K562 (cell line): ENCODE measurements around the gene TBC1D17. TPM values are rescaled to one million over a fixed set of nuclear protein-coding genes. Genes with fewer than 3 reads are reported as not detected.
A peak's percentile ranks its signal among the peaks of the same experiment; 100 is the strongest.

ENCODE experiments used
- MCM2 ChIP-seq: fragments of 450-650 bp; IDR thresholded peaks from 2 replicates; pipeline ENCODE4 v1.6.1; 2017; ENCODE audit warnings: low read depth, mild to moderate bottlenecking
- NFIC ChIP-seq: fragments of 450-650 bp; IDR thresholded peaks from 2 replicates; pipeline ENCODE4 v1.6.1; 2017; ENCODE audit warnings: mild to moderate bottlenecking, inconsistent platforms
- POLR3G ChIP-seq: IDR thresholded peaks from 2 replicates; pipeline ENCODE4 v1.6.1; 2011; ENCODE audit not compliant: insufficient read length, insufficient replicate concordance; ENCODE audit errors: extremely low read depth
- TEAD4 ChIP-seq, 2 experiments: sonication (generic) in 1 of 2; formaldehyde crosslinking in 1 of 2; IDR thresholded peaks; 2 replicates each; pipeline versions ENCODE4 v1.6.1 to v1.8.0; 2012 to 2022; ENCODE audit warnings: borderline replicate concordance in 1 of 2, inconsistent platforms in 1 of 2, low read length in 1 of 2, mild to moderate bottlenecking in 1 of 2, missing genetic modification reagents in 1 of 2
- polyA plus RNA-seq, 8 experiments: library from polyadenylated mRNA; depleted of rRNA in 4 of 8; stranded (reverse) in 5 of 8; unstranded in 3 of 8; fragments of >200 nt; fragmentation: Nextera tagmentation in 2 of 8; fragmentation: Illumina TruSeq in 1 of 8; extraction: Ambion mirVana in 2 of 8; extraction: Trizol in 1 of 8; gene quantifications; 2 replicates each; pipeline versions ENCODE4 v1.2.1 to v1.2.3, GENCODE V29; 2011 to 2014; ENCODE audit warnings: inconsistent platforms in 1 of 8, missing spikeins in 1 of 8
- total RNA-seq, 7 experiments: library from RNA; depleted of rRNA in 6 of 7; stranded (reverse); fragments of >200 nt in 6 of 7; fragmentation: Illumina TruSeq in 2 of 7; extraction: Trizol in 2 of 7; gene quantifications; 2 replicates each; pipeline versions ENCODE4 v1.2.1 to v1.2.3, GENCODE V29; 2011 to 2021; ENCODE audit warnings: low replicate concordance in 1 of 7
- TF ChIP-seq, protein P1 (sequence below): fragments of 450-650 bp; IDR thresholded peaks from 2 replicates; pipeline ENCODE4 v1.6.1; 2018; ENCODE audit warnings: mild to moderate bottlenecking, low read depth; ENCODE audit not compliant: partially characterized antibody
- TF ChIP-seq, protein P2 (sequence below): fragments of 250-450 bp; sonication (Bioruptor Pico); IDR thresholded peaks from 2 replicates; pipeline ENCODE4 v1.4.0; 2020
- TF ChIP-seq, protein P3 (sequence below): fragments of 450-650 bp; formaldehyde crosslinking; IDR thresholded peaks from 2 replicates; pipeline ENCODE4 v1.4.0; 2022; ENCODE audit warnings: missing genetic modification characterization
- TF ChIP-seq, protein P4 (sequence below): fragments of 250-450 bp; sonication (Bioruptor Pico); IDR thresholded peaks from 2 replicates; pipeline ENCODE4 v1.8.0; 2022; ENCODE audit warnings: inconsistent platforms, mild to moderate bottlenecking, moderate library complexity, borderline replicate concordance

TBC1D17 gene
- total and polyA plus RNA-seq, 9 of the 15 experiments (the other 6 are each of a cell fraction or from before 2014, with no cell fraction given) = 0.42 to 16.0 (median 3.8) TPM

DNA sequence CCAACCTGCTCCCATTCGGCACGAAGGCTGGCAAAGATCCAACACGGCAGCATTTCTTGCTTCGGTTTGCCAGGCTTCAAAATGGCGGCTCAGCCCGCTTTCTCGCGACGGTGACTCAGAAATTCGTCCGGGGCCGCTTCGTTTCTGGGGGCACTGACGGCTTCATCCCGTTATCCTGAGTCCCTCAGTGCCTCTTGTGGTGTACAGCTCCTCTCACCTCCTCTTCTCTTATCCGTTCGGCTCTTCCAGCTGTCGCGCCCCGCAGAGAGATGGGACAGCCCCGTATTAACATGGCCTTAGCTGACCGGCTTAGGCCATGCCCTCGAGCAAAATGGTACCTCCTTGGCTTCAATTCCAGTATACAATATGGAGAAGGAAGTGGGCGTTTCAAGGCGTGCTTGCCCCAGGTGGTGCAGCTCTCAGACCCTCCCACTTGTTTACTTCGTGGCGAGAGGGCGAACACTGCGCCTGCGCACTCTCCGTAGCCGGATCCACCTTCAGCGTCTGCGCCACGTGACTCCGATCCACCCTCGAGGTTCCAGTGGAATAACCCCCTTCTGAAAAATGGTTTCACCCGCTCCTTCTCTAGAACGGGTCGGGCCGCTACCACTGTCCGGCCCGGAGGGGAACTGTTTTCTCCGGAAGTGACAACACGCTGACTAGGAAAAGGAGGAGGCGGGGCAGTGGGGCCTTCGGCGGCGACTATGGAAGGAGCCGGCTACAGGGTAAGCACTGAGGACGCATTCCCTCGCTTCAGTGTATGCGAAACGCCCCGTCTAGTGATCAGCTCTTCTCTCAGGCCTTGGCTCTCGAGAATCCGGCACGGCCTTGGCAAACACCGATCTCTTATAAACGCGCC is at the start of gene TBC1D17, which contains the start of gene AKT1S1 (continued):
- TF ChIP-seq, protein P1, sequence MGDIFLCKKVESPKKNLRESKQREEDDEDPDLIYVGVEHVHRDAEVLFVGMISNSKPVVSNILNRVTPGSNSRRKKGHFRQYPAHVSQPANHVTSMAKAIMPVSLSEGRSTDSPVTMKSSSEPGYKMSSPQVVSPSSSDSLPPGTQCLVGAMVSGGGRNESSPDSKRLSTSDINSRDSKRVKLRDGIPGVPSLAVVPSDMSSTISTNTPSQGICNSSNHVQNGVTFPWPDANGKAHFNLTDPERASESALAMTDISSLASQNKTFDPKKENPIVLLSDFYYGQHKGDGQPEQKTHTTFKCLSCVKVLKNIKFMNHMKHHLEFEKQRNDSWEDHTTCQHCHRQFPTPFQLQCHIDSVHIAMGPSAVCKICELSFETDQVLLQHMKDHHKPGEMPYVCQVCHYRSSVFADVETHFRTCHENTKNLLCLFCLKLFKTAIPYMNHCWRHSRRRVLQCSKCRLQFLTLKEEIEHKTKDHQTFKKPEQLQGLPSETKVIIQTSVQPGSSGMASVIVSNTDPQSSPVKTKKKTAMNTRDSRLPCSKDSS = no peak
- TF ChIP-seq, protein P2, sequence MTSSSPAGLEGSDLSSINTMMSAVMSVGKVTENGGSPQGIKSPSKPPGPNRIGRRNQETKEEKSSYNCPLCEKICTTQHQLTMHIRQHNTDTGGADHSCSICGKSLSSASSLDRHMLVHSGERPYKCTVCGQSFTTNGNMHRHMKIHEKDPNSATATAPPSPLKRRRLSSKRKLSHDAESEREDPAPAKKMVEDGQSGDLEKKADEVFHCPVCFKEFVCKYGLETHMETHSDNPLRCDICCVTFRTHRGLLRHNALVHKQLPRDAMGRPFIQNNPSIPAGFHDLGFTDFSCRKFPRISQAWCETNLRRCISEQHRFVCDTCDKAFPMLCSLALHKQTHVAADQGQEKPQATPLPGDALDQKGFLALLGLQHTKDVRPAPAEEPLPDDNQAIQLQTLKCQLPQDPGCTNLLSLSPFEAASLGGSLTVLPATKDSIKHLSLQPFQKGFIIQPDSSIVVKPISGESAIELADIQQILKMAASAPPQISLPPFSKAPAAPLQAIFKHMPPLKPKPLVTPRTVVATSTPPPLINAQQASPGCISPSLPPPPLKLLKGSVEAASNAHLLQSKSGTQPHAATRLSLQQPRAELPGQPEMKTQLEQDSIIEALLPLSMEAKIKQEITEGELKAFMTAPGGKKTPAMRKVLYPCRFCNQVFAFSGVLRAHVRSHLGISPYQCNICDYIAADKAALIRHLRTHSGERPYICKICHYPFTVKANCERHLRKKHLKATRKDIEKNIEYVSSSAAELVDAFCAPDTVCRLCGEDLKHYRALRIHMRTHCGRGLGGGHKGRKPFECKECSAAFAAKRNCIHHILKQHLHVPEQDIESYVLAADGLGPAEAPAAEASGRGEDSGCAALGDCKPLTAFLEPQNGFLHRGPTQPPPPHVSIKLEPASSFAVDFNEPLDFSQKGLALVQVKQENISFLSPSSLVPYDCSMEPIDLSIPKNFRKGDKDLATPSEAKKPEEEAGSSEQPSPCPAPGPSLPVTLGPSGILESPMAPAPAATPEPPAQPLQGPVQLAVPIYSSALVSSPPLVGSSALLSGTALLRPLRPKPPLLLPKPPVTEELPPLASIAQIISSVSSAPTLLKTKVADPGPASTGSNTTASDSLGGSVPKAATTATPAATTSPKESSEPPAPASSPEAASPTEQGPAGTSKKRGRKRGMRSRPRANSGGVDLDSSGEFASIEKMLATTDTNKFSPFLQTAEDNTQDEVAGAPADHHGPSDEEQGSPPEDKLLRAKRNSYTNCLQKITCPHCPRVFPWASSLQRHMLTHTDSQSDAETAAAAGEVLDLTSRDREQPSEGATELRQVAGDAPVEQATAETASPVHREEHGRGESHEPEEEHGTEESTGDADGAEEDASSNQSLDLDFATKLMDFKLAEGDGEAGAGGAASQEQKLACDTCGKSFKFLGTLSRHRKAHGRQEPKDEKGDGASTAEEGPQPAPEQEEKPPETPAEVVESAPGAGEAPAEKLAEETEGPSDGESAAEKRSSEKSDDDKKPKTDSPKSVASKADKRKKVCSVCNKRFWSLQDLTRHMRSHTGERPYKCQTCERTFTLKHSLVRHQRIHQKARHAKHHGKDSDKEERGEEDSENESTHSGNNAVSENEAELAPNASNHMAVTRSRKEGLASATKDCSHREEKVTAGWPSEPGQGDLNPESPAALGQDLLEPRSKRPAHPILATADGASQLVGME (CRISPR knock-in tag) = no peak
- peak; percentile 37; the same call in 1 of the 2 replicates for TF ChIP-seq TEAD4 (IDR thresholded peaks at IDR 0.05; ENCODE audit: low read length)
- no peak for TF ChIP-seq TEAD4 (CRISPR knock-in tag; IDR thresholded peaks at IDR 0.05; ENCODE audit: borderline replicate concordance)
- no peak for TF ChIP-seq POLR3G
- TF ChIP-seq, protein P3, sequence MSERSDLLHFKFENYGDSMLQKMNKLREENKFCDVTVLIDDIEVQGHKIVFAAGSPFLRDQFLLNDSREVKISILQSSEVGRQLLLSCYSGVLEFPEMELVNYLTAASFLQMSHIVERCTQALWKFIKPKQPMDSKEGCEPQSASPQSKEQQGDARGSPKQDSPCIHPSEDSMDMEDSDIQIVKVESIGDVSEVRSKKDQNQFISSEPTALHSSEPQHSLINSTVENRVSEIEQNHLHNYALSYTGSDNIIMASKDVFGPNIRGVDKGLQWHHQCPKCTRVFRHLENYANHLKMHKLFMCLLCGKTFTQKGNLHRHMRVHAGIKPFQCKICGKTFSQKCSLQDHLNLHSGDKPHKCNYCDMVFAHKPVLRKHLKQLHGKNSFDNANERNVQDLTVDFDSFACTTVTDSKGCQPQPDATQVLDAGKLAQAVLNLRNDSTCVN (CRISPR knock-in tag) = no peak
- TF ChIP-seq NFIC = peak; percentile 99
- no peak for TF ChIP-seq MCM2
- TF ChIP-seq, protein P4, sequence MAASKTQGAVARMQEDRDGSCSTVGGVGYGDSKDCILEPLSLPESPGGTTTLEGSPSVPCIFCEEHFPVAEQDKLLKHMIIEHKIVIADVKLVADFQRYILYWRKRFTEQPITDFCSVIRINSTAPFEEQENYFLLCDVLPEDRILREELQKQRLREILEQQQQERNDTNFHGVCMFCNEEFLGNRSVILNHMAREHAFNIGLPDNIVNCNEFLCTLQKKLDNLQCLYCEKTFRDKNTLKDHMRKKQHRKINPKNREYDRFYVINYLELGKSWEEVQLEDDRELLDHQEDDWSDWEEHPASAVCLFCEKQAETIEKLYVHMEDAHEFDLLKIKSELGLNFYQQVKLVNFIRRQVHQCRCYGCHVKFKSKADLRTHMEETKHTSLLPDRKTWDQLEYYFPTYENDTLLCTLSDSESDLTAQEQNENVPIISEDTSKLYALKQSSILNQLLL (CRISPR knock-in tag) = no peak
